ENCODE results near the gene THAP7. TPM values are rescaled to one million over a fixed set of nuclear protein-coding genes. Genes with fewer than 3 reads are reported as not detected.

THAP7 gene
- total and polyA plus RNA-seq, 9 of the 15 experiments (the other 6 are each of a cell fraction or from before 2014, with no cell fraction given) = 7.9 to 263 (median 84.1) TPM

DNA sequence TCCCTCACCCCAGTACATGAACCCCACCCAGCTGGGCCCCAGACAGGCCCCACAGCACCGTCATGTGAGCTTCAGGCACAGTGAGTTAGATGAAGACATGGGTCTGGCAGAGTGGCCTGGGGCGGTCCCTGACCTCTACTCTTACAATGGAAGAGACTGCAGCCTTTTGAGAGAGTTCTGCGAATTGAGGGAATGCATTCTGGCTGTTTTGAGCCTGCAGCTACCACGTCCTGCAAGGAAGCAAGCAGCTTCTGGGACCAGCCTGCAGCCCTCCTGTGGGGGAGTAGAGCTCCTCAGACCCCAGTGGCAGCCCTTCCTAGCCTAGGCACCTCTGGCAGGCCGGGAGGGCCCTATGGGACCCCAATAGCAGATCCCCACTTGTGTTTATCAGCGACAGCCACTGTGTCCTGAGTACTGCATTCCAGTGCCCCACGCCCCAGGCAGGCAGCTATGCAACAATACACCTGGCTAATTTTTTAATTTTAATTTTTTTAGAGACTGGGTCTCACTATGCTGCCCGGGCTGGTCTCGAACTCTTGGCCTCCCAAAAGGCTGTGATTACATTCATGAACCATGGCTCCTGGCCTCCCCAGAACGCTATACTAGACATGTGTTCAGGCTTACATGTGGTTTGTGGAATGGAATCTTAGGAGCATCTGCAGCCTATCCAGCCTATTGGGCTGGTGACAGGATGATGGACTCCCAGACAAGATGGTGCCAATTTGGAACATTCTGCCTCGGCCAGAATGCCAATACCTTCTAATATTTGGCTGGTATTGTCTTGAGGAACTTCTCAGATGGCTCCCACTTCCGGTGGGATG is 31.2 kb upstream of the THAP7 start (continued):
- TF ChIP-seq FOXK1 (CRISPR knock-in tag; IDR thresholded peaks at IDR 0.05; ENCODE audit: borderline replicate concordance) (no peak), THRAP3 (IDR thresholded peaks at IDR 0.05; ENCODE audit: borderline replicate concordance) (no peak), NELFE (IDR thresholded peaks at IDR 0.05; ENCODE audit: insufficient read depth, insufficient read length) (no peak), NR4A1 (CRISPR knock-in tag; IDR thresholded peaks at IDR 0.05) (no peak), NR4A1 (tag; IDR thresholded peaks at IDR 0.05) (no peak), ILK (tag; IDR thresholded peaks at IDR 0.05; ENCODE audit: borderline replicate concordance, low read depth) (no peak), HLTF (IDR thresholded peaks at IDR 0.05) (no peak)
- TF ChIP-seq, protein P1, sequence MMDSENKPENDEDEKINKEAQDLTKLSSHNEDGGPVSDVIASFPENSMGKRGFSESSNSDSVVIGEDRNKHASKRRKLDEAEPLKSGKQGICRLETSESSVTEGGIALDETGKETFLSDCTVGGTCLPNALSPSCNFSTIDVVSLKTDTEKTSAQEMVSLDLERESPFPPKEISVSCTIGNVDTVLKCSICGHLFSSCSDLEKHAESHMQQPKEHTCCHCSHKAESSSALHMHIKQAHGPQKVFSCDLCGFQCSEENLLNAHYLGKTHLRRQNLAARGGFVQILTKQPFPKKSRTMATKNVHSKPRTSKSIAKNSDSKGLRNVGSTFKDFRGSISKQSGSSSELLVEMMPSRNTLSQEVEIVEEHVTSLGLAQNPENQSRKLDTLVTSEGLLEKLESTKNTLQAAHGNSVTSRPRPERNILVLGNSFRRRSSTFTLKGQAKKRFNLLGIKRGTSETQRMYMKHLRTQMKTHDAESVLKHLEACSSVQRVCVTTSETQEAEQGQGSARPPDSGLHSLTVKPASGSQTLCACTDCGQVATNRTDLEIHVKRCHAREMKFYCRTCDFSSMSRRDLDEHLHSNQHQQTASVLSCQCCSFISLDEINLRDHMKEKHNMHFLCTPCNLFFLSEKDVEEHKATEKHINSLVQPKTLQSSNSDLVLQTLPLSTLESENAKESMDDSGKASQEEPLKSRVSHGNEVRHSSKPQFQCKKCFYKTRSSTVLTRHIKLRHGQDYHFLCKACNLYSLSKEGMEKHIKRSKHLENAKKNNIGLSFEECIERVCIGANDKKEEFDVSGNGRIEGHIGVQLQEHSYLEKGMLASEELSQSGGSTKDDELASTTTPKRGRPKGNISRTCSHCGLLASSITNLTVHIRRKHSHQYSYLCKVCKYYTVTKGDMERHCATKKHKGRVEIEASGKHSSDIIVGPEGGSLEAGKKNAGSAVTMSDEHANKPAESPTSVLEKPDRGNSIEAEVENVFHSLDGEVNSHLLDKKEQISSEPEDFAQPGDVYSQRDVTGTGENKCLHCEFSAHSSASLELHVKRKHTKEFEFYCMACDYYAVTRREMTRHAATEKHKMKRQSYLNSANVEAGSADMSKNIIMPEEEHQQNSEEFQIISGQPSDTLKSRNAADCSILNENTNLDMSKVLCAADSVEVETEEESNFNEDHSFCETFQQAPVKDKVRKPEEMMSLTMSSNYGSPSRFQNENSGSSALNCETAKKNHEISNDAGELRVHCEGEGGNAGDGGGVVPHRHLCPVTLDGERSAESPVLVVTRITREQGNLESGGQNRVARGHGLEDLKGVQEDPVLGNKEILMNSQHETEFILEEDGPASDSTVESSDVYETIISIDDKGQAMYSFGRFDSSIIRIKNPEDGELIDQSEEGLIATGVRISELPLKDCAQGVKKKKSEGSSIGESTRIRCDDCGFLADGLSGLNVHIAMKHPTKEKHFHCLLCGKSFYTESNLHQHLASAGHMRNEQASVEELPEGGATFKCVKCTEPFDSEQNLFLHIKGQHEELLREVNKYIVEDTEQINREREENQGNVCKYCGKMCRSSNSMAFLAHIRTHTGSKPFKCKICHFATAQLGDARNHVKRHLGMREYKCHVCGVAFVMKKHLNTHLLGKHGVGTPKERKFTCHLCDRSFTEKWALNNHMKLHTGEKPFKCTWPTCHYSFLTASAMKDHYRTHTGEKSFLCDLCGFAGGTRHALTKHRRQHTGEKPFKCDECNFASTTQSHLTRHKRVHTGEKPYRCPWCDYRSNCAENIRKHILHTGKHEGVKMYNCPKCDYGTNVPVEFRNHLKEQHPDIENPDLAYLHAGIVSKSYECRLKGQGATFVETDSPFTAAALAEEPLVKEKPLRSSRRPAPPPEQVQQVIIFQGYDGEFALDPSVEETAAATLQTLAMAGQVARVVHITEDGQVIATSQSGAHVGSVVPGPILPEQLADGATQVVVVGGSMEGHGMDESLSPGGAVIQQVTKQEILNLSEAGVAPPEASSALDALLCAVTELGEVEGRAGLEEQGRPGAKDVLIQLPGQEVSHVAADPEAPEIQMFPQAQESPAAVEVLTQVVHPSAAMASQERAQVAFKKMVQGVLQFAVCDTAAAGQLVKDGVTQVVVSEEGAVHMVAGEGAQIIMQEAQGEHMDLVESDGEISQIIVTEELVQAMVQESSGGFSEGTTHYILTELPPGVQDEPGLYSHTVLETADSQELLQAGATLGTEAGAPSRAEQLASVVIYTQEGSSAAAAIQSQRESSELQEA (IDR thresholded peaks at IDR 0.05; ENCODE audit: low read depth) = no peak
- TF ChIP-seq, protein P2, sequence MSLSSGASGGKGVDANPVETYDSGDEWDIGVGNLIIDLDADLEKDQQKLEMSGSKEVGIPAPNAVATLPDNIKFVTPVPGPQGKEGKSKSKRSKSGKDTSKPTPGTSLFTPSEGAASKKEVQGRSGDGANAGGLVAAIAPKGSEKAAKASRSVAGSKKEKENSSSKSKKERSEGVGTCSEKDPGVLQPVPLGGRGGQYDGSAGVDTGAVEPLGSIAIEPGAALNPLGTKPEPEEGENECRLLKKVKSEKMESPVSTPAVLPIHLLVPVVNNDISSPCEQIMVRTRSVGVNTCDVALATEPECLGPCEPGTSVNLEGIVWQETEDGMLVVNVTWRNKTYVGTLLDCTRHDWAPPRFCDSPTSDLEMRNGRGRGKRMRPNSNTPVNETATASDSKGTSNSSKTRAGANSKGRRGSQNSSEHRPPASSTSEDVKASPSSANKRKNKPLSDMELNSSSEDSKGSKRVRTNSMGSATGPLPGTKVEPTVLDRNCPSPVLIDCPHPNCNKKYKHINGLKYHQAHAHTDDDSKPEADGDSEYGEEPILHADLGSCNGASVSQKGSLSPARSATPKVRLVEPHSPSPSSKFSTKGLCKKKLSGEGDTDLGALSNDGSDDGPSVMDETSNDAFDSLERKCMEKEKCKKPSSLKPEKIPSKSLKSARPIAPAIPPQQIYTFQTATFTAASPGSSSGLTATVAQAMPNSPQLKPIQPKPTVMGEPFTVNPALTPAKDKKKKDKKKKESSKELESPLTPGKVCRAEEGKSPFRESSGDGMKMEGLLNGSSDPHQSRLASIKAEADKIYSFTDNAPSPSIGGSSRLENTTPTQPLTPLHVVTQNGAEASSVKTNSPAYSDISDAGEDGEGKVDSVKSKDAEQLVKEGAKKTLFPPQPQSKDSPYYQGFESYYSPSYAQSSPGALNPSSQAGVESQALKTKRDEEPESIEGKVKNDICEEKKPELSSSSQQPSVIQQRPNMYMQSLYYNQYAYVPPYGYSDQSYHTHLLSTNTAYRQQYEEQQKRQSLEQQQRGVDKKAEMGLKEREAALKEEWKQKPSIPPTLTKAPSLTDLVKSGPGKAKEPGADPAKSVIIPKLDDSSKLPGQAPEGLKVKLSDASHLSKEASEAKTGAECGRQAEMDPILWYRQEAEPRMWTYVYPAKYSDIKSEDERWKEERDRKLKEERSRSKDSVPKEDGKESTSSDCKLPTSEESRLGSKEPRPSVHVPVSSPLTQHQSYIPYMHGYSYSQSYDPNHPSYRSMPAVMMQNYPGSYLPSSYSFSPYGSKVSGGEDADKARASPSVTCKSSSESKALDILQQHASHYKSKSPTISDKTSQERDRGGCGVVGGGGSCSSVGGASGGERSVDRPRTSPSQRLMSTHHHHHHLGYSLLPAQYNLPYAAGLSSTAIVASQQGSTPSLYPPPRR (CRISPR knock-in tag; IDR thresholded peaks at IDR 0.05; ENCODE audit: borderline replicate concordance) = no peak
- TF ChIP-seq, protein P3, sequence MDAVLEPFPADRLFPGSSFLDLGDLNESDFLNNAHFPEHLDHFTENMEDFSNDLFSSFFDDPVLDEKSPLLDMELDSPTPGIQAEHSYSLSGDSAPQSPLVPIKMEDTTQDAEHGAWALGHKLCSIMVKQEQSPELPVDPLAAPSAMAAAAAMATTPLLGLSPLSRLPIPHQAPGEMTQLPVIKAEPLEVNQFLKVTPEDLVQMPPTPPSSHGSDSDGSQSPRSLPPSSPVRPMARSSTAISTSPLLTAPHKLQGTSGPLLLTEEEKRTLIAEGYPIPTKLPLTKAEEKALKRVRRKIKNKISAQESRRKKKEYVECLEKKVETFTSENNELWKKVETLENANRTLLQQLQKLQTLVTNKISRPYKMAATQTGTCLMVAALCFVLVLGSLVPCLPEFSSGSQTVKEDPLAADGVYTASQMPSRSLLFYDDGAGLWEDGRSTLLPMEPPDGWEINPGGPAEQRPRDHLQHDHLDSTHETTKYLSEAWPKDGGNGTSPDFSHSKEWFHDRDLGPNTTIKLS (IDR thresholded peaks at IDR 0.05; ENCODE audit: borderline replicate concordance, low read depth) = no peak
